Measurements from ENCODE around the gene TBC1D2B.

The TBC1D2B gene

DNA sequence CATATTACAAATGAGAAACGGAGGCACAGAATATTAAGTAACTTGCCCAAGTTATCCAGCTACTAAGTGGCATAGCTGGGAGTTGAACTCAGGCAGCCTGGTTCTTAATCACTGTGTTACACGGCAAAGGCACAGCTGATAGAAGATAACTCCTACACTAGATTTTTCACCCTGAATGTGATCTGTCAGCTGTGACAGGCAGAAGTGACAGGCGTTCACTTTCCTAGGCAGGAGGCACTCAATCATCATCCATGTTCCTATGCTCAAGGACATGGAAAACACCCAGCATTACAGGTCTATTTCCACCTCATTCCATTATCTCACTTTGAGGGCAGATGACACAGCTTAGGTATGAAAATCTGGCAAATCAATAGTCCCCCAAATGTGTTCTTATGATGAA, 35.6 kb downstream of the TBC1D2B start:
- Histone ChIP-seq H2AFZ (ENCODE audit: low read depth, low read length, severe bottlenecking) (no peak overlapping the region), H3K9ac (ENCODE audit: low read length) (no peak overlapping the region), H3K79me2 (ENCODE audit: insufficient read depth, low read length) (no peaks in the 10 kb centered on the region), H3K27me3 (ENCODE audit: low read length) (no peaks in the 10 kb centered on the region), H3K4me3 (ENCODE audit: insufficient read depth, low read length, poor library complexity, severe bottlenecking) (no peak overlapping the region), H3K36me3 (ENCODE audit: low read length) (no peaks in the 10 kb centered on the region), H3K9me3 (ENCODE audit: insufficient read depth, low read length) (no peaks in the 10 kb centered on the region), H3K27ac (ENCODE audit: low read depth, low read length) (no peak overlapping the region), H4K20me1 (ENCODE audit: low read depth, low read length) (no peaks in the 10 kb centered on the region), H3K4me2 (ENCODE audit: low read depth, low read length, poor library complexity, severe bottlenecking) (no peak overlapping the region), H3K9me2 (replicated peaks; ENCODE audit: insufficient read depth, low read length) (no peaks in the 10 kb centered on the region), H3F3A (ENCODE audit: insufficient read depth) (no peaks in the 10 kb centered on the region)
- TF ChIP-seq, protein P1, sequence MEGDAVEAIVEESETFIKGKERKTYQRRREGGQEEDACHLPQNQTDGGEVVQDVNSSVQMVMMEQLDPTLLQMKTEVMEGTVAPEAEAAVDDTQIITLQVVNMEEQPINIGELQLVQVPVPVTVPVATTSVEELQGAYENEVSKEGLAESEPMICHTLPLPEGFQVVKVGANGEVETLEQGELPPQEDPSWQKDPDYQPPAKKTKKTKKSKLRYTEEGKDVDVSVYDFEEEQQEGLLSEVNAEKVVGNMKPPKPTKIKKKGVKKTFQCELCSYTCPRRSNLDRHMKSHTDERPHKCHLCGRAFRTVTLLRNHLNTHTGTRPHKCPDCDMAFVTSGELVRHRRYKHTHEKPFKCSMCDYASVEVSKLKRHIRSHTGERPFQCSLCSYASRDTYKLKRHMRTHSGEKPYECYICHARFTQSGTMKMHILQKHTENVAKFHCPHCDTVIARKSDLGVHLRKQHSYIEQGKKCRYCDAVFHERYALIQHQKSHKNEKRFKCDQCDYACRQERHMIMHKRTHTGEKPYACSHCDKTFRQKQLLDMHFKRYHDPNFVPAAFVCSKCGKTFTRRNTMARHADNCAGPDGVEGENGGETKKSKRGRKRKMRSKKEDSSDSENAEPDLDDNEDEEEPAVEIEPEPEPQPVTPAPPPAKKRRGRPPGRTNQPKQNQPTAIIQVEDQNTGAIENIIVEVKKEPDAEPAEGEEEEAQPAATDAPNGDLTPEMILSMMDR (IDR thresholded peaks at IDR 0.05; ENCODE audit: insufficient read depth, low read length, poor library complexity, severe bottlenecking), result no peak
- TF ChIP-seq EZH2phosphoT487 (conservative IDR thresholded peaks at IDR 0.05; ENCODE audit: low read length), result no peak

DNA sequence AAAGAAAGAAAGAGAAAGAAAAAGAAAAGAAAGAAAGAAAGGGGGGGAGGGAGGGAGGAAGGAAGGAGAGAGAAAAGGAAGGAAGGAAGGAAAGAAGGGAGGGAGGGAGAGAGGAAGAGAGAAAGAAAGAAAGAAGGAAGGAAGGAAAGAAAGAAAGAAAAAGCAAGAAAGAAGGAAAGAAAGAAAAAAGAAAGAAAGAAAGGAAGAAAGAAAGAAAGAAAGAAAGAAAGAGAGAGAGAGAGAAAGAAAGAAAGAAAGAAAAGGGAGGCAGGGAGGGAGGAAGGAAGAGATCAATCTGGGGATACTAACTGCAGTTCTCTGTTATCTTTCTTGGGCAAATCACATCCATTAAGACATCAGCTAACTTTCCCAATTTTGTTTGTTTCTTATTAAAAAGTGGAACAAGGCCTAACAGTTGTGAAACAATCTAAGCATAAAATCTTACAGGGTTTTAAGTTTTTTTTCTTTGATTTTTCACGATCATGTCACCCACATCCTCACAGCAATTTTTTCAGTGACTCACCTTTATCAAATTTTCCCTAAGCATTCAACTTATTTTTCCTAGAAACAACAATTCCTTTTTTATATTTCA, 36.8 kb downstream of the TBC1D2B start:
- H3K27ac ChIP-seq (ENCODE audit: low read depth, low read length), result no peak overlapping the region
- H3K79me2 ChIP-seq (ENCODE audit: insufficient read depth, low read length), result no peaks in the 10 kb centered on the region
- no peaks in the 10 kb centered on the region for H3K9me3 ChIP-seq (ENCODE audit: insufficient read depth, low read length)
- no peak overlapping the region for H3K4me2 ChIP-seq (ENCODE audit: low read depth, low read length, poor library complexity, severe bottlenecking)
- no peaks in the 10 kb centered on the region for H3K27me3 ChIP-seq (ENCODE audit: low read length)
- no peak overlapping the region for H2AFZ ChIP-seq (ENCODE audit: low read depth, low read length, severe bottlenecking)
- H3F3A ChIP-seq (ENCODE audit: insufficient read depth), result no peaks in the 10 kb centered on the region
- H4K20me1 ChIP-seq (ENCODE audit: low read depth, low read length), result no peaks in the 10 kb centered on the region; the same call in 1 of the 2 replicates
- H3K9ac ChIP-seq (ENCODE audit: low read length), result no peak overlapping the region
- TF ChIP-seq EZH2phosphoT487 (conservative IDR thresholded peaks at IDR 0.05; ENCODE audit: low read length), result no peak
- TF ChIP-seq, protein P1 (IDR thresholded peaks at IDR 0.05; ENCODE audit: insufficient read depth, low read length, poor library complexity, severe bottlenecking), result no peak
- H3K36me3 ChIP-seq (ENCODE audit: low read length), result no peaks in the 10 kb centered on the region
- H3K4me3 ChIP-seq (ENCODE audit: insufficient read depth, low read length, poor library complexity, severe bottlenecking), result no peak overlapping the region
- H3K9me2 ChIP-seq (replicated peaks; ENCODE audit: insufficient read depth, low read length), result no peaks in the 10 kb centered on the region

DNA sequence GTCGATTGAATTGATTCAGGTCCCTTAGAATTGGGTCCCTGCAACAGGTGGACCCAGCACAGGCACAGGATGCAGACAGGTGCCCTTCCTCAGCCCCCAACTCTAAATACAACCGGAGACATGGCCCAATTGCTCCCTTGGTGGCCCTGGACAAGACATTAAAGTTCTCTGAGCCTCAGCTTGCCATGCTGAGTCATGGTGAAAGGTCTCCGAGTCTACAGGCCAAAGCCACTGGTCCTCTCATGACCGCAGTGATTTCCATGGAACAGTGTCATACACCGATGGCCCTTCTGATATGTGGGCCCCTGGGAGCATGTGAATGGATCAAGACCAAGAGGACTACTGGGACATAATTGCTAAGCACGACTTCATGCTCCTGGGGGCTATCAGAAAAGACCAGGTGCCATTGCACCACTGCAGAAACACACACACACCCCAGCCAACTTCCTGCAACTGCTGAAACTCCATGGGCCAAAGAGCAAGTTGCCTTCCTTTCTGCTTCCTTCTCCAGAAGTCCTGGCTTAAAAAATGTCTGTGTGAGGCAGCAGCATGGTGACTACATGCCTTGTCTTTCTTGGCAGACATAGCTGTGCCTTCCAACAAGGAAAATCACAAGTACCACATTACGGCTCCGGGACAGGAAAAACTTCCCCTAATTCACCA, 38.8 kb downstream of the TBC1D2B start:
- Histone ChIP-seq H3K9ac (ENCODE audit: low read length) (no peak overlapping the region), H3K4me2 (ENCODE audit: low read depth, low read length, poor library complexity, severe bottlenecking) (no peak overlapping the region), H3K9me3 (ENCODE audit: insufficient read depth, low read length) (no peaks in the 10 kb centered on the region), H3K4me3 (ENCODE audit: insufficient read depth, low read length, poor library complexity, severe bottlenecking) (no peak overlapping the region), H3K27ac (ENCODE audit: low read depth, low read length) (no peak overlapping the region), H3F3A (ENCODE audit: insufficient read depth) (no peaks in the 10 kb centered on the region), H3K36me3 (ENCODE audit: low read length) (no peaks in the 10 kb centered on the region), H2AFZ (ENCODE audit: low read depth, low read length, severe bottlenecking) (no peak overlapping the region), H3K27me3 (ENCODE audit: low read length) (no peaks in the 10 kb centered on the region), H3K9me2 (replicated peaks; ENCODE audit: insufficient read depth, low read length) (no peaks in the 10 kb centered on the region), H4K20me1 (ENCODE audit: low read depth, low read length) (no peaks in the 10 kb centered on the region; the same call in 1 of the 2 replicates), H3K79me2 (ENCODE audit: insufficient read depth, low read length) (no peaks in the 10 kb centered on the region)
- TF ChIP-seq EZH2phosphoT487 (conservative IDR thresholded peaks at IDR 0.05; ENCODE audit: low read length), result no peak
- TF ChIP-seq, protein P1 (IDR thresholded peaks at IDR 0.05; ENCODE audit: insufficient read depth, low read length, poor library complexity, severe bottlenecking), result no peak

Measured in SU-DHL-6 (cell line).